IgD-negative memory B cell (primary cell): ENCODE data around the gene SNX30. TPM values are rescaled to one million over a fixed set of nuclear protein-coding genes. Genes with fewer than 3 reads are reported as not detected.

ENCODE experiments used
- H3K27ac Mint-ChIP-seq, 3 donors: one replicate each; pipeline ENCODE4 v1.8.0; 2020 to 2022; ENCODE audit warnings: mild to moderate bottlenecking in 3 of 3, mixed read lengths in 3 of 3, moderate library complexity in 1 of 3
- H3K27me3 Mint-ChIP-seq: one replicate; pipeline ENCODE4 v1.8.0; 2021; ENCODE audit warnings: mixed read lengths
- H3K36me3 Mint-ChIP-seq: one replicate; pipeline ENCODE4 v1.8.0; 2020; ENCODE audit warnings: mild to moderate bottlenecking, mixed read lengths
- H3K4me1 Mint-ChIP-seq, 3 donors: one replicate each; pipeline ENCODE4 v1.8.0; 2020 to 2022; ENCODE audit warnings: mixed read lengths in 3 of 3, mild to moderate bottlenecking in 1 of 3
- H3K4me3 Mint-ChIP-seq, 4 donors: one replicate each; pipeline ENCODE4 v1.8.0; 2020 to 2022; ENCODE audit warnings: mild to moderate bottlenecking in 4 of 4, mixed read lengths in 4 of 4, moderate library complexity in 3 of 4
- H3K9me3 Mint-ChIP-seq, 3 donors: one replicate each; pipeline ENCODE4 v1.8.0; 2020 to 2021; ENCODE audit warnings: mixed read lengths in 3 of 3, mild to moderate bottlenecking in 1 of 3
- polyA plus RNA-seq: library from polyadenylated mRNA; unstranded; fragments of 300-500 nt; fragmentation: Illumina TruSeq; gene quantifications from one replicate; pipeline ENCODE4 v1.2.3, GENCODE V29; 2021

SNX30 gene
- polyA plus RNA-seq, 1 donor from 2014 or later = 1.4 TPM

GRCh38 chr9:112860451-112860850 is 109.9 kb downstream of the SNX30 start:
- Mint-ChIP-seq H3K36me3 (peaks cover 4% of the 10 kb centered on the region), H3K27ac (no peak overlapping the region), H3K9me3 (no peaks in the 10 kb centered on the region), H3K27me3 (no peaks in the 10 kb centered on the region), H3K4me1 (peaks cover 22 to 36% (median 28%) of the 10 kb centered on the region in 3 donors), H3K4me3 (no peak overlapping the region)

GRCh38 chr9:112861155-112861554 is 110.6 kb downstream of the SNX30 start:
- no peaks in the 10 kb centered on the region for H3K27me3 Mint-ChIP-seq
- H3K4me1 Mint-ChIP-seq = peaks cover 22 to 36% (median 28%) of the 10 kb centered on the region in 3 donors
- no peaks in the 10 kb centered on the region for H3K9me3 Mint-ChIP-seq
- H3K36me3 Mint-ChIP-seq = peaks cover 4% of the 10 kb centered on the region
- no peak overlapping the region for H3K4me3 Mint-ChIP-seq
- no peak overlapping the region for H3K27ac Mint-ChIP-seq

- Mint-ChIP-seq H3K4me3 (no peak overlapping the region), H3K27ac (no peak overlapping the region), H3K27me3 (no peaks in the 10 kb centered on the region), H3K4me1 (peaks cover 22 to 36% (median 28%) of the 10 kb centered on the region in 3 donors), H3K9me3 (no peaks in the 10 kb centered on the region), H3K36me3 (peaks cover 2% of the 10 kb centered on the region)
Observed at GRCh38 chr9:112861638-112862555, 111.3 kb downstream of the SNX30 start.

GRCh38 chr9:112863214-112863613 is 112.7 kb downstream of the SNX30 start:
- Mint-ChIP-seq H3K4me3 (peak overlapping the region in 1 of 4 donors; percentile 53), H3K27ac (no peak overlapping the region), H3K4me1 (peaks cover 22 to 31% (median 22%) of the 10 kb centered on the region in 3 donors), H3K27me3 (no peaks in the 10 kb centered on the region), H3K9me3 (no peaks in the 10 kb centered on the region), H3K36me3 (peaks cover 4% of the 10 kb centered on the region)

GRCh38 chr9:112863746-112864145 is 113.2 kb downstream of the SNX30 start:
- Mint-ChIP-seq H3K9me3 (no peaks in the 10 kb centered on the region), H3K27ac (no peak overlapping the region), H3K4me3 (no peak overlapping the region), H3K4me1 (peaks cover 16 to 27% (median 18%) of the 10 kb centered on the region in 3 donors), H3K27me3 (no peaks in the 10 kb centered on the region), H3K36me3 (peaks cover 7% of the 10 kb centered on the region)

- peak overlapping the region in 1 of 4 donors; percentile 0 for H3K4me3 Mint-ChIP-seq
- H3K4me1 Mint-ChIP-seq = peaks cover 13 to 22% (median 13%) of the 10 kb centered on the region in 3 donors
- no peaks in the 10 kb centered on the region for H3K9me3 Mint-ChIP-seq
- no peaks in the 10 kb centered on the region for H3K27me3 Mint-ChIP-seq
- no peak overlapping the region for H3K27ac Mint-ChIP-seq
- H3K36me3 Mint-ChIP-seq = peaks cover 9% of the 10 kb centered on the region
Observed at GRCh38 chr9:112864403-112864802, 113.8 kb downstream of the SNX30 start.

GRCh38 chr9:112864982-112865381 is 114.4 kb downstream of the SNX30 start:
- Mint-ChIP-seq H3K27ac (no peak overlapping the region), H3K9me3 (no peaks in the 10 kb centered on the region), H3K36me3 (peaks cover 11% of the 10 kb centered on the region), H3K4me3 (no peak overlapping the region), H3K4me1 (peaks cover 13 to 22% (median 15%) of the 10 kb centered on the region in 3 donors), H3K27me3 (no peaks in the 10 kb centered on the region)

- H3K9me3 Mint-ChIP-seq = no peaks in the 10 kb centered on the region
Observed at GRCh38 chr9:112866662-112867274, 116.2 kb downstream of the SNX30 start.

GRCh38 chr9:112867275-112867991 is 116.9 kb downstream of the SNX30 start:
- peaks cover 13 to 18% (median 15%) of the 10 kb centered on the region in 3 donors for H3K4me1 Mint-ChIP-seq
- H3K27ac Mint-ChIP-seq = no peak overlapping the region
- no peaks in the 10 kb centered on the region for H3K9me3 Mint-ChIP-seq
- H3K36me3 Mint-ChIP-seq = peaks cover 15% of the 10 kb centered on the region
- no peaks in the 10 kb centered on the region for H3K27me3 Mint-ChIP-seq
- H3K4me3 Mint-ChIP-seq = no peak overlapping the region

More at GRCh38 chr9:112866662-112867274, 116.2 kb downstream of the SNX30 start:
- peaks cover 13 to 16% (median 15%) of the 10 kb centered on the region in 3 donors for H3K4me1 Mint-ChIP-seq
- no peaks in the 10 kb centered on the region for H3K27me3 Mint-ChIP-seq
- H3K27ac Mint-ChIP-seq = no peak overlapping the region
- peaks cover 15% of the 10 kb centered on the region for H3K36me3 Mint-ChIP-seq
- H3K4me3 Mint-ChIP-seq = no peak overlapping the region

GRCh38 chr9:112868461-112868860 is 117.9 kb downstream of the SNX30 start:
- Mint-ChIP-seq H3K36me3 (peaks cover 15% of the 10 kb centered on the region), H3K9me3 (no peaks in the 10 kb centered on the region), H3K4me1 (peaks cover 6 to 9% (median 9%) of the 10 kb centered on the region in 3 donors), H3K27ac (no peak overlapping the region), H3K4me3 (no peak overlapping the region), H3K27me3 (no peaks in the 10 kb centered on the region)

GRCh38 chr9:112869041-112869529 is 118.5 kb downstream of the SNX30 start:
- no peak overlapping the region for H3K4me3 Mint-ChIP-seq
- no peaks in the 10 kb centered on the region for H3K27me3 Mint-ChIP-seq
- no peaks in the 10 kb centered on the region for H3K9me3 Mint-ChIP-seq
- H3K36me3 Mint-ChIP-seq = peaks cover 15% of the 10 kb centered on the region
- peaks cover 0 to 6% (median 3%) of the 10 kb centered on the region in 3 donors for H3K4me1 Mint-ChIP-seq
- H3K27ac Mint-ChIP-seq = no peak overlapping the region

- Mint-ChIP-seq H3K36me3 (peaks cover 15% of the 10 kb centered on the region), H3K9me3 (no peaks in the 10 kb centered on the region), H3K4me1 (peaks cover 0 to 6% (median 3%) of the 10 kb centered on the region in 3 donors), H3K27me3 (no peaks in the 10 kb centered on the region), H3K27ac (no peak overlapping the region), H3K4me3 (no peak overlapping the region)
Observed at GRCh38 chr9:112869917-112870316, 119.4 kb downstream of the SNX30 start.

- Mint-ChIP-seq H3K4me3 (no peak overlapping the region), H3K9me3 (no peaks in the 10 kb centered on the region), H3K27ac (no peak overlapping the region), H3K36me3 (peaks cover 18% of the 10 kb centered on the region), H3K27me3 (no peaks in the 10 kb centered on the region), H3K4me1 (peaks cover 0 to 6% (median 3%) of the 10 kb centered on the region in 3 donors)
Observed at GRCh38 chr9:112870556-112870955, 120.0 kb downstream of the SNX30 start.

GRCh38 chr9:112872019-112872418 is 121.5 kb downstream of the SNX30 start:
- Mint-ChIP-seq H3K4me3 (no peak overlapping the region), H3K36me3 (peaks cover 23% of the 10 kb centered on the region), H3K27ac (peak overlapping the region in 1 of 3 donors; percentile 16)

More at GRCh38 chr9:112872019-112872418, 121.5 kb downstream of the SNX30 start:
- no peaks in the 10 kb centered on the region for H3K9me3 Mint-ChIP-seq
- peaks cover 0 to 6% (median 3%) of the 10 kb centered on the region in 3 donors for H3K4me1 Mint-ChIP-seq
- H3K27me3 Mint-ChIP-seq = no peaks in the 10 kb centered on the region
